Measurements from ENCODE around the gene GFRA4. TPM values are rescaled to one million over a fixed set of nuclear protein-coding genes. Genes with fewer than 3 reads are reported as not detected.
"Not testable (repeated sequence)": the region's sequence is repeated elsewhere in the genome, so short reads cannot be mapped to it uniquely, and the experiment has no call there.

GFRA4 gene
- total RNA-seq, 1 experiment from 2014 or later, result not detected

- in situ Hi-C loops (cut with HindIII; ENCODE audit: low pct_unique_long_range_greater_than_20kb, low sequenced_read_pairs), result no loop called here
Observed at GRCh38 chr20:3635346-3635745, 27.9 kb downstream of the GFRA4 start.

GRCh38 chr20:3633913-3634478 lies 29.2 kb downstream of the GFRA4 start:
- DNase-seq (ENCODE audit: low read depth), result no peak
- in situ Hi-C loops (cut with HindIII; ENCODE audit: low pct_unique_long_range_greater_than_20kb, low sequenced_read_pairs), result no loop called here

More at GRCh38 chr20:3635346-3635745, 27.9 kb downstream of the GFRA4 start:
- DNase-seq (ENCODE audit: low read depth), result no peak

GRCh38 chr20:3632311-3633004 lies 30.7 kb downstream of the GFRA4 start:
- no peak for DNase-seq (ENCODE audit: low read depth)
- in situ Hi-C loops (cut with HindIII; ENCODE audit: low pct_unique_long_range_greater_than_20kb, low sequenced_read_pairs), result no loop called here

- in situ Hi-C loops (cut with HindIII; ENCODE audit: low pct_unique_long_range_greater_than_20kb, low sequenced_read_pairs), result no loop called here
Observed at GRCh38 chr20:3631534-3631933, 31.7 kb downstream of the GFRA4 start.

GRCh38 chr20:3630429-3630828 lies 32.8 kb downstream of the GFRA4 start:
- in situ Hi-C loops (cut with HindIII; ENCODE audit: low pct_unique_long_range_greater_than_20kb, low sequenced_read_pairs), result no loop called here
- DNase-seq (ENCODE audit: low read depth), result no peak

More at GRCh38 chr20:3631534-3631933, 31.7 kb downstream of the GFRA4 start:
- DNase-seq (ENCODE audit: low read depth), result no peak

- no peak for DNase-seq (ENCODE audit: low read depth)
- in situ Hi-C loops (cut with HindIII; ENCODE audit: low pct_unique_long_range_greater_than_20kb, low sequenced_read_pairs), result no loop called here
Observed at GRCh38 chr20:3629893-3630292, 33.3 kb downstream of the GFRA4 start.

- no peak for DNase-seq (ENCODE audit: low read depth)
- in situ Hi-C loops (cut with HindIII; ENCODE audit: low pct_unique_long_range_greater_than_20kb, low sequenced_read_pairs), result no loop called here
Observed at GRCh38 chr20:3628502-3629314, 34.5 kb downstream of the GFRA4 start.

GRCh38 chr20:3627476-3627875 lies 35.7 kb downstream of the GFRA4 start:
- in situ Hi-C loops (cut with HindIII; ENCODE audit: low pct_unique_long_range_greater_than_20kb, low sequenced_read_pairs), result no loop called here
- no peak for DNase-seq (ENCODE audit: low read depth)

- in situ Hi-C loops (cut with HindIII; ENCODE audit: low pct_unique_long_range_greater_than_20kb, low sequenced_read_pairs), result no loop called here
- no peak for DNase-seq (ENCODE audit: low read depth)
Observed at GRCh38 chr20:3622406-3622805, 40.8 kb downstream of the GFRA4 start.

- in situ Hi-C loops (cut with HindIII; ENCODE audit: low pct_unique_long_range_greater_than_20kb, low sequenced_read_pairs), result no loop called here
- DNase-seq (ENCODE audit: low read depth), result no peak
Observed at GRCh38 chr20:3621111-3621510, 42.1 kb downstream of the GFRA4 start.

- no peak for DNase-seq (ENCODE audit: low read depth)
- in situ Hi-C loops (cut with HindIII; ENCODE audit: low pct_unique_long_range_greater_than_20kb, low sequenced_read_pairs), result no loop called here
Observed at GRCh38 chr20:3616250-3616649, 46.9 kb downstream of the GFRA4 start.

- DNase-seq (ENCODE audit: low read depth); in situ Hi-C loops (cut with HindIII; ENCODE audit: low pct_unique_long_range_greater_than_20kb, low sequenced_read_pairs): not testable (repeated sequence)
Observed at GRCh38 chr20:3615171-3615840, 47.9 kb downstream of the GFRA4 start.

GRCh38 chr20:3614466-3614865 lies 48.7 kb downstream of the GFRA4 start:
- no peak for DNase-seq (ENCODE audit: low read depth)
- in situ Hi-C loops (cut with HindIII; ENCODE audit: low pct_unique_long_range_greater_than_20kb, low sequenced_read_pairs), result no loop called here

- in situ Hi-C loops (cut with HindIII; ENCODE audit: low pct_unique_long_range_greater_than_20kb, low sequenced_read_pairs), result no loop called here
- no peak for DNase-seq (ENCODE audit: low read depth)
Observed at GRCh38 chr20:3613821-3614440, 49.3 kb downstream of the GFRA4 start.

- in situ Hi-C loops (cut with HindIII; ENCODE audit: low pct_unique_long_range_greater_than_20kb, low sequenced_read_pairs), result no loop called here
- DNase-seq (ENCODE audit: low read depth), result no peak
Observed at GRCh38 chr20:3612795-3613572, 50.2 kb downstream of the GFRA4 start.

- in situ Hi-C loops (cut with HindIII; ENCODE audit: low pct_unique_long_range_greater_than_20kb, low sequenced_read_pairs), result no loop called here
- DNase-seq (ENCODE audit: low read depth), result no peak
Observed at GRCh38 chr20:3611901-3612300, 51.3 kb downstream of the GFRA4 start.
